T-helper 9 cell (primary cell): ENCODE results near the gene AHSP.
"Not testable (repeated sequence)": the region's sequence is repeated elsewhere in the genome, so short reads cannot be mapped to it uniquely, and the experiment has no call there.

Source experiments
- DNase-seq: peaks from one replicate; pipeline ENCODE4 v3.0.0-alpha.2; 2020

The AHSP gene

DNA sequence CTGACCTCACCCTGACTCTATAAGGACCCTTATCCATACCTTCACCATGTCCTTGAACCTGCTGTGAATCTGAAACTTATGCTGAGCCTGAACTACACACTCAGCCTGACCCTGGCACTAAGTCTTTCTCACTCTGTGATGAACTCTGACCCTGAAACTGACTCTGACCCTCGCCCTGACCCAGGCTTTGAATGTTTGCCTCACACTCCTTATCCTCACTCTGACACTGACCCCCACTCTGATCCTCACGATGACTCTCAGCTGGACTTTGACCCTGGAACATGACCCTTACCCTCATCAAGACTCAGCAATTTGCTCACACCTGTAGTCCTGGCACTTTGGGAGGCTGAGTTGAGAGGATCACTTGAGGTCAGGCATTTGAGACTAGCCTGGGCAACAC lies 4.4 kb downstream of the AHSP start:
- no peak for DNase-seq

DNA sequence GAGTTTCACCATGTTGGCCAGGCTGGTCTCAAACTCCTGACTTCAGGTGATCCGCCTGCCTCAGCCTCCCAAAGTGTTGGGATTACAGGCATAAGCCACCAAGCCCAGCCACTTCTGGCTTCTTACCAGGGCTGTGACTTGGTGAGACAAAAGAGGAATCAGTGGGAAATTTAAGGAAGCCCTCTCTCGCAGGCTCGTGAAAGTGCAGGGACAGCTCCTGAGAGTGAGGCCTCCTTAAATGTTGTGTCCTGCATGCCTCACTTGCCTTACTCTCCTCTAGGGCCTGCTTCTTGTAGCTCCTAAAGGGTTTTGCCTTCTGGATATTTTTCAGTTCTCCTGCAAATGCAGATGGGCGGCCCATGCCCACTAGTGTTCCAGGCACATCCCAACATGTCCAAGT lies 5.2 kb downstream of the AHSP start:
- DNase-seq, result no peak

DNA sequence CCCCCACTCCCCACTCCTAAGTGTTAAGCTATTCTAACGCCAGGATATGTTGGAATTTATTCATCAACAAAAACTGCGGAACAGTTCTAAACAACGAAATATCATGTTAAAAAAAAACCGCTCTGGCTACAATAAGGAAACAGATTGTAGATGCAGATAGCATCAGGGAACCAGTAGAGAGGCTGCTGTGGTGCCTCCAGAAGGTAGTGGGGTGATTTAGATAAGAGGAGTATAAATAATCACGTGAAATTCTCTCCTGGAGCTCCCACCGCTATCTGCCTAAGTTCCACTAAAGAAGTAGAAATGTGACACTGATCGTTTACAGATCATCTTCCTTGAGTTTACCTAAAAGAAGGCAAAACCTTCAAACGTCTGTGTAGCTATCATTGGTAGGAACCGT lies 8.0 kb downstream of the AHSP start:
- no peak for DNase-seq

DNA sequence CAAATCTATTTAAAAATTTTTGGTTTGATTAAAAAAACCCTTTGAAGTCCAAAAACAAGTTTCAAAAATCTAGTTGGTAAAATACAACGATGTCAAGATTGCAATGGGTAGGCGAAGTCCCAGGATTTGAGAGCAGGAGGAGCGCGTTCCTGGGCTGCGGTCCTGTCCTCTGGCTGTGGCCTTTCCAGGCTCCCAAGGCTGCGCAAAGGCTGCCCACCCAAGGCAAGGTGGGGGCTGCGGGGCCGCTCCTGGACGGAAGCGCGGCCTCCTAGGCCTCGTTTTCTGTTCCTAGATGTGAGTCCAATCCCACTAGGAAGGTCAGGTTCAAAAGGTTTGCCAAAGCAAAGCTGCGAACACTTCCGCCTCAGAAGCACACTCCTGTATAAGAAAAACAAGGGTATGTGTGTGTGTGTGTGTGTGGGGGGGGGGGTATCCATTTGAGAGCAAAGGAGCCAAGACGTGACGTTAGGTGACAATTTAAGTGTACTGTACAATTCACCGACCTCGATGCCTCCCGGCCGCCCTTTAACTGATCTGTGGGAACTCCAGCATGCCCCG lies 9.2 kb downstream of the AHSP start:
- DNase-seq, result no peak

DNA sequence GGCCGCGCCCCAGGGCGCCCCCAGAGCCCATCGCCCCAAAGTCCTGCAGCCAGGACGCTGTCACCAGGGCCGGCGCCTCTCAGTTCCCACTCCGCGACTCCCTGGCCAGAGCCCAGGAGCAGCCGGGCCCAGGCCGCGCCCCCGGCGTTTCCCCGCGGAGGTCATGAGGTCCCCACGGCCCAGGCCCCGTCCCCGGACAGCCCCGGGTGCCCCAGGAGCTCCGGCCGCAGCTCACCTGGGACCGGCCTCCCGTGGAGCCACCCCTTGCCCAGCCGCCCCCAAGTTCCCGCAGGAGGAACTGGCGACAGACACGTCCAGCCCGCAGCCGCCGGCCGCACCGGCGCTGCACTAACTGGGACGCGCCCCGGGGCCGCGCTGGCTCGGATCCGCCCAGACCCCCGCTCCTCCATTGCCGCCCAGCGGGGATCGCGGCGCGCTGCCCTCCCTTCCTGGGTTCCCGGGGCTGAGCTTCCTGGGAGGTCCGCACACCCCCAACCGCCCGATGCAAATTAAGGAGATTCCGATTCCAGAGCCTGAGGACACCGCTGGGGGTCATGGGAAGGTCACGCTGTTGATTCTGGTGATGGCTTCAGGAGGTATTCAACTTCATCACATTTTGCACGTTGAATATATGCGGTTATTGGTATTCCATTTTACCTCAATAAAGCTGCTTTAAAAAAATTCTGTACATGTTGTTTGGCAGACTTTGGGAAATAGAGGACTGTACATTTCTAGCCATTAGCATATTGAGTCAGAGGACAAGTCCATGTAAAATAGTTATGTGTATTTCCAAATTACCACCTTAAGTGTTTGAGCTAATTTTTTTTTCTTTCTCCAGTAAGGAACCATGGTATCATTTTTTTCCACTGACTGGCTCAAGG lies 9.9 kb downstream of the AHSP start:
- no peak for DNase-seq

DNA sequence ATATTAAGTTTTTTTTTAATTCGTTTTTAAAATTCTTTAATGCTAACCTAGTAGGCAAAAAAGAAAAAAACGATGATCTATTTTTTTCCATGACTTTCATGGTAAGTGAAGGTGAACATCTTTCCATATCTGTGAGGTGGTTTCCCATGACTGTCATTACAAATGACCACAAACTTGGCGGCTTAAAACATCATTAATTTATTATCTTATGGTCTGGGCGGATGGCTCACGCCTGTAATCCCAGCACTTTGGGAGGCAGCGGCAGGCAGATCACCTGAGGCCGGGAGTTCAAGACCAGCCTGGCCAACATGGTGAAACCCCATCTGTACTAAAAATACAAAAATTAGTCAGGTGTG lies 10.5 kb downstream of the AHSP start:
- DNase-seq, result not testable (repeated sequence)

DNA sequence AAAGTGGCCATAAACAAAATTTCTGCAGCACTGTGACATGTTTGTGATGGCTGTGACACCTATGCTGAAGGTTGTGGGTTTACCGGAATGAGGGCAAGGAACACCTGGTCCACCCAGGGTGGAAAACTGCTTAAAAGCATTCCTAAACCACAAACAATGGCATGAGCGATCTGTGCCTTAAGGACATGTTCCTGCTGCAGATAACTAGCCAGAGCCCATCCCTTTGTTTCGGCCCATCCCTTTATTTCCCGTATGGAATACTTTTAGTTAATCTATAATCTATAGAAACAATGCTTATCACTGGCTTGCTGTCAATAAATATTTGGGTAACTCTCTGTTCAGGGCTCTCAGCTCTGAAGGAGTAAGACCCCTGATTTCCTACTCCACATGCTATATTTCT lies 12.1 kb downstream of the AHSP start:
- not testable (repeated sequence) for DNase-seq

DNA sequence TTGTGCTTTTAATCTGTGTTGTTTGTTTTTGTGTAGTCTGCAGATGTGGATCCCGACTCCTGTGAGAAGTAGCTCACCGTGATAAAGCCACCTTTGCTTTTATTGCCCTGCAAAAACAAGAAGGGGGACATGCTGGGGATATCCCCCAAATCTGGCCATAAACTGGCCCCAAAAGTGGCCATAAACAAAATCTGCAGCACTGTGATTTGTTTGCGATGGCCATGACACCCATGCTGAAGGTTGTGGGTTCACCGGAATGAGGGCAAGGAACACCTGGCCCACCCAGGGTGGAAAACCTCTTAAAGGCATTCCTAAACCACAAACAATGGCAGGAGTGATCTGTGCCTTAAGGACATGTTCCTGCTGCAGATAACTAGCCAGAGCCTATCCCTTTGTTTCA lies 15.1 kb downstream of the AHSP start:
- no peak for DNase-seq

DNA sequence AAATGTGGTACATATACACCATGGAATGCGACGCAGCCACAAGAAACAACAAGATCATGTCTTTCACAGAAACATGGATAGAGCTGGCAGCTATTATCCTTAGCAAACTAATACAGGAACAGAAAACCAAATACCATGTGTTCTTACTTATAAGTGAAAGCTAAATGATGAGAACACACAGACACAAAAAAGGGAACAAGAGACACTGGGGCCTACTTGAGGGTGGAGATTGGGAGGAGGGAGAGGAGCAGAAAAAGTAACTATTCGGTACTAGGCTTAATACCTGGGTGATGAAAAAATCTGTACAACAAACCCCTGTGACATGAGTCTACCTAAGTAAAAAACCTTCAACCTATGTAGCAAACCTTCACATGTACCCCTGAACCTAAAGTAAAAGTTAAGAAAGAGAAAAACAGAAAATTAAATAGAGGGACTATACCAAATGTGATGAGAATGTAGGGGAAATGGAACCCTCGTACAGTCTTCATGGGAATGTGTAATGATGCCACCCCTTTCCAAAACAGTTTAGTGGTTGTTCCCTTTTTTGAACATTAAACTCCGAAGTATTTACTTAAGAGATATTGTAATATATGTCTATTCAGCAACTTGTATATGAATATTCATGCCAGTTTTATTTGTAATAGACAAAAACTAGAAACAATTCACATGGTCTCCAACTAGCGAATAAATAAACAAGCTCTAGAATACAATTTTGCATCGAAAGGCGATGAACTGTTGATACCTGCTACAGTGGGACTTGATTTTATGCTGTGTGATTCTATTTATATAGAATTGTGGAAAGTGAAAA lies 33.9 kb downstream of the AHSP start:
- DNase-seq, result no peak

DNA sequence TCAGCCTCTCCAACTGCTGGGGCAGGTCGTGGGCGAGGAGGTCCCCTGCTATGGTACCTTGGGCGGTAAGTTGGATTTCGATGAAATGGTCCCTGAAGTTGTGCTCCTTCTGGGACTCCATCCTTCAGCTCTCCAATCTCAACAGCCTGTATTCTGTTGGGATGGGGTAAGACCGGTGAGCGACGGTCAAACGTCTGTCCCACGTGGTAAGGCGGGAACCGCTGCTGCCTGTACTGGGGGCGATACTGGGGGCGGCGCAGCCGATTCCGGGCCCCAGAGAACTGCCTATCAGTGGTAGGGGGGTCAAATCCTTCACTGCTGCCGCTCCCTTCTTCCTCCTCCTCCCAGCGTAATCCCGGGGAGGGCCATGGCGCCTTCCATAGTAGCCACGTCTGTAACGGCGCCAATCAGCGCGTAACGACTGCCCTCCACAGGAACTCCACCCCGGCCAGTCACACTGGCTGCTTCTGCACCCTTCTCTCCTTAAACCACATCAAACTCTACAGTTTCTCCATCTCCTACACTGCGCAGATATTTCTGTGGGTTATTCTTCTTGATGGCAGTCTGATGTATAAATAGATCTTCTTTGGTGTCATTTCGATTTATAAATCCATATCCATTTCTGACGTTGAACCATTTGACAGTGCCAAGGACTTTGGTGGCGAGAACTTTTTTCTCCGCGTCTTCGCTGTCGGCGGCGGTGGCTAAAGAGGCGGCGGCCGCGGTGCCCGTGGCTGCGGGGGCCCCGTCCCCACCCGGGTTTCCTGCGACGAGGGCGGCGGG lies 41.1 kb downstream of the AHSP start:
- no peak for DNase-seq

DNA sequence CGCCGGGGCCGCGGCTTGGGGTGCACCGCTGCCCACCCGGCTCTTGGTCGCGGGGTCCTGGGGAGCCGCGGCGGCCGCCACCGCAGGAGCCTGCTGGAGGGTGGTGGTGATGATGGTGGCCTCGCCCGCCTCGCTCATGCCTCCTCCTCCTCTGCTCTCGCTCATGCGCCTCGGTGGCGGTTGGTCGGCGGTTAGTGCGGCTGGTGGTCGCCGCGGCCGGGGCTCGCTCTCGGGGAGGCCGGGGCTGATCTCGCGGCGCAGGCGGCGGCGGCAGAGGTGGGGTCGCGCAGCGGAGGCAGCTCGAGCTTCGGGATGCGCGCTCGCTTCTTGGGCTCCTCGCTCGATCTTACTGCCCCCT lies 41.6 kb downstream of the AHSP start:
- DNase-seq, result no peak

DNA sequence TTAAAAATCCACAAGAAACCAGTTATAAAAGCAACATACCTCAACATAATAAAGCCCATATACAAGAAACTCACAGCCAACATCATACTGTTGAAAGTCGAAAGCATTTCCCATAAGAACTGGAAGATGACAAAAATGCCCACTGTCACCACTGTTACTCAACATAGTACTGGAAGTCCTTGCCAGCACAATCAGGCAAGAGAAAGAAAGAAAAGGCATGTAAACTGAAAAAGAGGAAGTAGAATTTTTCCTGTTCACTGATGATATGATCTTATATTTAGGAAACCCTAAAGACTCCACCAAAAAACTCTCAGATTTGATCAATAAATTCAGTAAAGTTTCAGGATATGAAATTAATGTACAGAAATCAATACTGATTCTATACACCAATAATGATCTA lies 45.1 kb downstream of the AHSP start:
- DNase-seq, result no peak

DNA sequence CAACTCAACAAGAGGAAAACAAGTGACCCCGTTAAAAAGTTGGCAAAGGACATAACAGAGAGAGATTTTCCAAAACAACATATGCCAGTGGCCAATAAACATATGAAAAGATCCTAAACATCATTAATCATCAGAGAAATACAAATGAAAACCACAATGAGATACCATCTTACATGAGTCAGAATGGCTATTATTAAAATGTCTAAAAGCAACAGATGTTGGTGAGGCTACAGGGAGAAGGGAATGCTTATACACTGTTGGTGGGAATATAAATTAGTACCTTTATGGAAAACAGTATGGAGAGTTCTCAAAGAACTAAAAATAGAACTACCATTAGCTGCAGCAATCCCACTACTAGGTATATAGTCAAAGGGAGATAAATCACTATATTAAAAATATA lies 46.5 kb downstream of the AHSP start:
- not testable (repeated sequence) for DNase-seq

DNA sequence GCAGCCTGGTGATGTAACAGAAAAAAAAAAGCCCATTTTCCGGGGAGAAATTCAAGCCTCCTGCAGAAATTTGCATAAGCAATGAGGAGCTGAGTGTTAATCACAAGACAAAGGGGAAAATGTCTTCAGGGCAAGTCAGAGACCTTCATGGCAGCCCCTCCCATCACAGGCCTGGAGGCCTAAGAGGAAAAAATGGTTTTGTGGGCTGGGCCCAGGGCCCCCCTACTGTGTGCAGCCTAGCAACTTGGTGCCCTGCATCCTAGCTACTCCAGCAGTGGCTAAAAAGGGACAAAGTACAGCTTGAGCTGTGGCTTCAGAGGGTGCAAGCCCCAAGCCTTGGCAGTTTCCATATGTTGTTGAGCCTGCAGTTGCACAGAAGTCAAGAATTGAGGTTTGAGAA lies 49.7 kb downstream of the AHSP start:
- DNase-seq, result no peak
